Measurements from ENCODE around the gene REG1B.

The REG1B gene, protein sequence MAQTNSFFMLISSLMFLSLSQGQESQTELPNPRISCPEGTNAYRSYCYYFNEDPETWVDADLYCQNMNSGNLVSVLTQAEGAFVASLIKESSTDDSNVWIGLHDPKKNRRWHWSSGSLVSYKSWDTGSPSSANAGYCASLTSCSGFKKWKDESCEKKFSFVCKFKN

DNA sequence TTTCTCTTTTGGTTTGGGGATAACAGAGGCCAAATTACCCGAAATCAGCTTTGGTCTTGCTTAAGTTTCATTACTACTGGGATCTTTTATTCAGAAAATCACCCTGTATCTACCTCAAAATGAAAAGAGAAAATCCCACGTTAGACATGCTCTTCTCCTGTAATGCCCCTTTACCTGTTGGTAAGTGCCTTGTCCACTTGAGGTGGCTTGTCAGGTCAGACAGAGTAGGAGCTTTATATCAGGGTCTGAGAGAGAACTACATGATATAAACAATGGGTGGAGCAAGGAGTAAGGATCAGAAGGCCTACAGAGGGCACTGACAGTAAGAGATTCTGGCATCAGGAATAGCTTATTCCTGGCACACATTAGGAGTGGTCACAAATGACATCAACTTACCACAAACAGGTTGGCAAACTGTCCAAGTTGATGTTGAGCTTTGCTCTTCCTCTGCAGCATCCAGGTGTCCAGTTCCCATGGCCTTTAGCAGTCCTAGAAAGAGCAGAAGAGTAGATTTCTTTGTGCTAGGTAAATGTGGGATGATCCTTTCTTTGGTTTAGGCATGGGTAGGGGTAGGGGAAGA, at the start of gene REG1B:
REG1B (minus strand) TSS at position 209 of the 580 bp plus-strand sequence. CDS start 381 bp downstream, outside the sequence.
- DNase-seq, result no peak

DNA sequence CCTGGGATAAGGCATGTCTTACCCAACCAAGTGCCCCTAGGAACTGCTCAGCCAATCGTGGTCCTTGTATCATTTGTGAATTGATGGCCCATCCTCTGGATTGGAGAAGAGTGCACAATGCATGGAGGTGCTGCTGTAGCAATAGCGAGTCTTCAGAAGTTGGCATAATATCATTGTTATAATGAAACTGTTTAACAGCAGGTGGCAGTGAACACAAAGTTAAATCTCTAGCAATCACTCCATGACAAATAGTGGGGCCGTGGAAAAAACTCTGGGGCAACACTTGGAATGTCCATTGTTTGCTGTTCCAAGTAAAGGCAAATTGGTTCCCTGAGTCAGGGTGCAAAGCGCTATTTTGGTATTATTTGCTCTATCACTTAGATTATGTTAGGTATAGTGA, 43.9 kb upstream of the REG1B start:
- DNase-seq, result no peak

DNA sequence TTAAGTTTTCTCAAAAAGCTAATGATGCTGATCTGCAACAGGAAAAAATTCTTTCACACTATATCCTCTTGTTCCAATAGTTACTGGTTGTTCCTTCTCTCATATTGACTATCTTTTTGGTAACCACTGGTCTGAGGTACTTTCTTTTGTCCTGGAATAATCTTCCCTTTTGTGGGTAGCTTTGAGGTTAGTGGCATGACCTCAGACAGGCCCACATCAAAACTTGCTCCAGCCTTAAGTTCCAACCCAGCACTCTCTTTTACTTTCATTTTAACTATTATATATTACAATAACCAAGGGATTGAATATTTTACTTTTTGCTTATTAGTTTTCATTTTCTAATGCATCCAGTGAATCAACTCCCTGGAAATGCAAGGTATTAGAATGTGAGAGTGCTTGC, 42.0 kb upstream of the REG1B start:
- no peak for DNase-seq

DNA sequence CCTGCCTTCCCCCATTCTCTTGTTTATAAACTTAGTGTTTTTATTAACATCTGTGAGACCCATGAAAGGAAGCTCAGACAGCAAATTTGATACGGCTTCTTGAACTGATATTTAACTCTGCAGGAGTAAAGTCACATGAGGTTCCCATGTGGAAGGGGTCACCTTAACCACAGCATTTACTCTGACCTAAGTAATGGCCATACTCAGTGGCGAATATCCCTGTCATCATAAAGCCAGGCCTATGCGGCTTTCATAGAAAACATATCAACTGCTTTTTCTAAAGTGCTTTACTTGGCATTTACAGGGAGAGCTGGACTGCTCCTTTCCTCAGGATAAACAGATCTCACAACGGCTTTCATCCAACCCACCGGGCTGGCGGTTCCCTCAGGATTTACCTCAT, 41.5 kb upstream of the REG1B start:
- DNase-seq, result no peak

DNA sequence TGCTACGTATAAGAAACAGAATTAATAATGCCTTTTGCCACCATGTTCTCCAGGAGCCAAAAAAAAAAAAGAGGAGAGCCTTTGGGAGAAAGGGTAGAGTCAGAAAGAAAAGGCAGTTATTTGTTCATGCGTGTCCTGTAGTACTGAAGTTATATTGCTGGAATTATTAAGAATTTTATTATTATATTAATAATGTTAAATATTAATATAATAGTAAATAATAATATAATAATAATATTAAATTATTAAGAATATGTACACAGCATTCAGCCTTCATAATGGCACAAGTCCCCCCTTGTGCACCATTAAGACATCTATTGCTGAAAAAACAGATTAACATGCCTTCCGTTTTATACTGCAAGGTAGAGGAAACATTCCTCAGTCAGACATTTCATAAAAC, 40.6 kb upstream of the REG1B start:
- DNase-seq, result no peak

DNA sequence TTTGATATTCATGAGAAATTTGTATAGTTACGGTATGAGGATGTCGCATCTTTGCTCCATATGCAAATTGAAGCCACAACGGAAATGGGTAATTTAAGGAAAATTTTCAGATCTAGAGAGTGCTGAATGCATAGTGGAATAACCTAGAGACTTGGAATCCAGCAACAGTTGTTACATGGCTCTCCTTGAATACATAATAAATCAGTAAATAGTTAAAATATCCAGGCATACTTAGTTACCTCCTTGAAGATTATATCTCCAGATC, 37.9 kb upstream of the REG1B start:
- DNase-seq, result no peak

DNA sequence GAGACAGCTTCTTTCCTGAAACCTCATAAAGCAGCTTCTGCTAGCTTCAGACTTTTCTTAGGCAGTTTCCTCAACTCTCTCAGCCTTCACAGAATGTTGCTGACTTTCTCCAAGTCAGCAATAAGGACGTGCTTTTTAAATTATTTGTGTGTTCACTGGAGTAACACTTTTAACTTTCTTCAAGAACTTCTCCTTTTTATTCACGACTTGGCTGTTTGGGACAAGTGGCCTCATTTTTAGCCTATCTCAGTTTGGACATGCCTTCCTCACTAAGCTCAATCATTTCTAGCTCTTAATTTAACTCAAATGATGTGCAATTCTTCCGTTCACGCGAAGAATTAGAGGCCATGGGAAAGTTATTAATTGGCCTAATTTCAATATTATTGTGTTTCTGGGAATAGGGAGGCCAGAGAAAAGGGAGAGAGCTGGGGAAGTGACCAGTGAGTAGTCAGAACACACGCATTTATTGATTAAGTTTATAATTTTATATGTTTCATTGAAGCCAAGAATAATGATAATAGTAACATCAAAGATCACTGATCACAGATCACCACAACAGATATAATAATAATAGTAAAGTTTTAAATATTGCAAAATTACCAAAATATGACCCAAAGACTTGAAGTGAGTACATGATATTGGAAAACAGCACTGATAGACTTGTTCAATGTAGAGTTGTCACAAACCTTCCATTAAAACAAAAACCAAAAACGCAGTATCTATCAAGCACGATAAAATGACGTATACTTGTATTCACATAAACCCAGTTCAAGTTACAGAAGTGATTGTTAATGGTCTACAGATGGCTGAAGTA, 37.3 kb upstream of the REG1B start:
- DNase-seq, result no peak

DNA sequence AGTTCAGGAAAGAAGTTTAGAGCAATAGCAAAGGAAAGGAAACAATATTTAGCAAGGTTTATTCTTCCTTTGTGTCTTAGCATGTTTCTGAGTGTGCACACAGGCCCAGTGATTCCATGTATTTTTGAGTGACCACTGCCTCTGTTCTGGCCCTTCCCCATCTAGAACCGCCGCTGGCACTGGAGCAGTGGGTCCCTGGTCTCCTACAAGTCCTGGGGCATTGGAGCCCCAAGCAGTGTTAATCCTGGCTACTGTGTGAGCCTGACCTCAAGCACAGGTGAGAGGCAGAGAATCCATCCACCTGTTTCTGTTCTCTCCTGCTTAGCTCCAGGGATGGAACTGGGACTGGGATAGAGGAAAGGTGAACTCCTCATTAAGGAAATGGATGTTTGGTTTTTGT, 34.9 kb upstream of the REG1B start:
- no peak for DNase-seq

DNA sequence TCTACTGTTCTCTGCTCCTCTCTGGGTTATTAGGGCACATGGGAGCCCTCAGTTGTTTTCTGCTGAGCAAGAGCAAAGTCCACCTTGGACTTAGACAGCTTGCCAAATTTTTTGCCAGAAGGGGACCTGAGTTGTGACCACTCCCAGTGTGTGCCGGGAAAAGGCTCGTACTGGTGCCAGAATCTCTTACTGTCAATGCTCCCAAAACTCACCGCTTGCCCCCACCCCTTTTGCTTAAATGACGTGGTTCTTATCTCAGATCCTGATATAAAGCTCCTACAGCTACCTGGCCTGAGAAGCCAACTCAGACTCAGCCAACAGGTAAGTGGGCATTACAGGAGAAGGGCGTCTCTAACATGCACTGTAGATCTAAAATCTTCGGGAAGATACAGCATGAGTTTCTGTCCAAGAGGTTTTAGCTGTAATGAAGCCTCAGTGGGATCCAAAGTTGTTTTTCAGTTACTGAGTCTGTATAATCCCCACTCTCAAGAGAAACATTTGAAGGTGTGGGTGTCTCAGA, 32.5 kb upstream of the REG1B start, which contains the start of gene REG1A:
REG1A (plus strand) TSS at position 295 of the 520 bp plus-strand sequence. CDS start 374 bp downstream, outside the sequence.
- no peak for DNase-seq

DNA sequence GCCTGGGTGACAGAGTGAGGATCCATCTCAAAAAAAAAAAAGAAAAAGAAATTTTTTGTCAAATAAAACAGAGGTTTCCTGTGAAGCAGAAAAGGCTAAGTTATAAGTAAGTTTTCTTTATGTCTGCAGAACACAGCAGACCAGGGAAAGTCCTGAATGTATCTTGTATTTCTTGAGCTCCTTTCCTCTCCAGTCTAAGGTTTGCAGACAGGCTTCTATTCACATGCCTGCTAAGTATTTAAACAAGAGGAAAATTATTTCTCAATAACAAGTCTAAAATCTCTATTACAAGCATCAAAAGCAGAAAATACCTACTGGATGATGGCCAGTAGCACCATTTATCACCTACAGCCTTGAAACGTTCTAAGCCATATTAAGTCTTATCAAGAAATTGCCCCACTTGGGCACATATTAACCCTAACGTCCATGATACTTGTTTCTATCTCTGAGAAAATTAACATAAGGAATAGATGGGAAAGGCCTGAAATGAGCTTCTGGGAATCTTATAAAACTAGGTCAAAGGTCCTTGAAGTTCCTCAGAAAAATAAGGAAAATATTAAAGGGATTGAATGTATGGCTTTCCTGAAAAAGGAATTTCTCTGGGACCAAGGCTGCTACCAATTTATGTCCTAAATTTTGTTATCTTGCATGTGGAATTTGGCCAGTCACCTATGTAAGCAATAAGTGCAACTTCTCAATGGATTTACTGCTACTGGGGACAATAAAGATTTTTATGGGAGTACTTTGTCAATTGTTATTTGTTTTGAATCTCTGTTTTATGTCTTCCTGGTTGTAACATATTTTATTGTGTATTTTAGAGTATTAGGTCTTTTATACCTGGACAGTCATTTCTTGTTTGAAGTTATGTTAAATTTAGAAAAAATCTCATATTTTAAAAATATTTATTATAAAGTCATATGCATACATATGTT, 29.5 kb upstream of the REG1B start:
- DNase-seq, result no peak

DNA sequence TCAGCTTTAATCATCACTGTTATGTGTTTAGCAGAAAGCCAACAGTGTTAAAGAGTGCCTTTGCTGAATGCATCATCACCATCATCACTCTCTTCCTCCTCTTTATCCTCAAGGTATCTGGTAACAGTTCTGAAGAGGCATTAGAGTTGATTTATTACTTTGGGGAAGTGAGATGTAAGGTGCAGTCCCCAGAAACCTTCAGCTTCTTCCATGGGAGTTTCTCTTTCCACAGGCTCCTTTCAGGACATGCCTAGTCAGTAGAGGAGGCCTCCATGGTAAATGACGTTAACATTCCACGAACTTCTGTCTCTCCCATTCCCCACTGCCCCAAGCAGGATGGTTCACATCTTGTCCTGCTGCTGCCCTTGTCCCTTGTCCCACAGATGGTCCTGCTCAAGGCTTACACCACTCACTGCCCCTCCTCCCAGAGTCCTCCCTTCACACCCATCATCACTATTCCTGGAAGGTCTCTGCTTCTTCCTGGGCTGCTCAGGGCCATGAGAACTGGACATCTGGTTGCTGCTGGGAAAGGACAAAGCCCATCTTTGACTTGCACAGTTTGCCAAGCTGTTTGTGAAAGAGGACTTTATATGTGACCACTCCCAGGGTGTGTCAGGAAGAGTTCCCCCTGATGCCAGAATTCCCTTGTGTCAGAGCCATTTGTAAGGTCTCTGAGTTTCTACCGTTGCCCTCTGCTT, 27.2 kb upstream of the REG1B start:
- DNase-seq, result no peak

DNA sequence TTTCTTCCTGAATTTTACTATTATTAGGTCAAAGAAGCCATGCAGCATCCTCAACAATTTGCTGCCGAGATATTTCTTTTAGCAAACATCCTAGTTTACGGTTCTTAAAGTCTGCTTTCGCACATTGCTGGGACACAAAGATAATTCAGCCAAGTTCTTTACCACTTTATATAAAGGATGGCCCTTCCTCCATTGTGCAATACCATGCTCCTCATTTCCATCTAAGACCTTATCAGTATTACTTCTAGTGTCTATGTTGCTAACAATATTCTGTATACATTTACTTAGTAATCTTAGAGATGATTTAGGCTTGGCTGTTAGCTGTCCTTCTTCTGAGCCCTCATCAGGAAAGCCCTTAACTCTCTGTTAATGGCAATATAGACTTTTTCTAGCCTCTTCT, 24.5 kb upstream of the REG1B start:
- no peak for DNase-seq

DNA sequence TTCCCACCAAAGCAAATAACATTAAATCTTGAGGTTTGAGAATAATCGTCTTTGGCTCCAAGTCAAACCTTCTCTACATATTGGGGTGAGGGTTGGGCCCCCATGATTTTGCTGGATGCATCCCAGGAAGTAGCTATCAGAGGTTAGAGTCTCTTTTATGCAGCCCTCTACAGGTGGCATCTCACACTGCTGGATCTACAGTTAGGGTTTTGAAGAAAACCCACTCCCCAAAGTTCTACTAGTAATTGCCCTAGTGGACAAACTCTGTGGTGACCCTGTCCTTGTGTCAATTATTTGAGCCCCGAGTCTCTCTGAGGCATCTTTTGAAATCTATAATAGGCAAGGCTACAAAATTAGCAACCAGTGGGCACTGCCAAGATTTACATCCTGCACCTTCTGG, 17.5 kb upstream of the REG1B start:
- DNase-seq, result no peak

DNA sequence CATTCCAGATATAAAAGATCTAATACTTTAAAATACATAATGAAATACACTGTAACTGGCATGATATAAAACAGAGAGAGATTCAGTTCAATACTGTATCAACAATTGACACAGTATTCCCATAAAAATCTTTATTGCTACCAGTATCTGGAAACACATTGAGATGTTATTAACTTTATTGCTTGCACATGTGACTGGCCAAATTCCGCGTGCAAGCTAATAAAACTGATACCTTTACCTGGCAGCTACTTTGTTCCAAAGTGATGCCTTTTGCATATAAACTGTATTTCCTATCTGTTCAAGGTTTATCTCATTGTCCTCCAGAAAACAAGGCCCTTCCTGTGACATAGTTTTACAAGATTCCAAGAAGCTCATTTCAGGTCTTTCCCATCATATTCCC, 15.4 kb upstream of the REG1B start:
- no peak for DNase-seq

DNA sequence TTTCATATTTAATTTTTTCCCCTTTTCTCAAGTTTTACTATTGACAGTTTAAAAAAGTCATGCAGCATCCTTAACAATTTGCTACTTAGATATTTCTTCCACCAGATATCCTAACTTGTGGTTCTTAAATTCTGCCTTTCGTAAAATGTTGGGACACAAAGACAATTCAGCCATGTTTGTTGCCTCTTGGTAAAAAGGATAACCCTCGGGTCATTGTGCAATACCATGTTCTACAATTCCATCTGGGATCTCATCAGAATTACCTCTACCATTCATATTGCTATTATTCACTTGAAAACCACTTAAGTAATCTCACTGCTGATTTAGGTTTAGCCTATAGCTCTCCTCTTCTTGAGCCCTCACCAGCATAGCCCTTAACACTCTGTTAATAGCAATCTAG, 13.2 kb upstream of the REG1B start:
- DNase-seq, result no peak

DNA sequence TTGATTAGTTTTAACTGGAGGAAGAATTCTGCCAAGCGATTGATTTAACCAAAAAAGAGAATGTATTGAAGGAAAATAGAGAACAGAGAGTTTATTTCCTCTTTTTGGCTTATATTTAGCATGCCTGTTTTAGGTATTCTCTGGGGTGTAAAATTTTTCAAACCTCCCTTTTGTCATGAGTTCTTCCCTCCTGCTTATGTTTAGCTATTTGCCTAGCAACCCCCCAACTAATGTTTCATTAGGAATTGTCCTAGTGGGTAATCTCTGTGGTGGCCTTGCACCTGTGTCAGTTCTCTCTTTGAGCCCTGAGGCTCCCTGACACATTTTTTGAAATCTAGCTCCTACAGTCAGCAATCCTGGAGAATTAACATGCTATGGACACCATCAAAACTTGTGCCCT, 12.5 kb upstream of the REG1B start:
- no peak for DNase-seq

DNA sequence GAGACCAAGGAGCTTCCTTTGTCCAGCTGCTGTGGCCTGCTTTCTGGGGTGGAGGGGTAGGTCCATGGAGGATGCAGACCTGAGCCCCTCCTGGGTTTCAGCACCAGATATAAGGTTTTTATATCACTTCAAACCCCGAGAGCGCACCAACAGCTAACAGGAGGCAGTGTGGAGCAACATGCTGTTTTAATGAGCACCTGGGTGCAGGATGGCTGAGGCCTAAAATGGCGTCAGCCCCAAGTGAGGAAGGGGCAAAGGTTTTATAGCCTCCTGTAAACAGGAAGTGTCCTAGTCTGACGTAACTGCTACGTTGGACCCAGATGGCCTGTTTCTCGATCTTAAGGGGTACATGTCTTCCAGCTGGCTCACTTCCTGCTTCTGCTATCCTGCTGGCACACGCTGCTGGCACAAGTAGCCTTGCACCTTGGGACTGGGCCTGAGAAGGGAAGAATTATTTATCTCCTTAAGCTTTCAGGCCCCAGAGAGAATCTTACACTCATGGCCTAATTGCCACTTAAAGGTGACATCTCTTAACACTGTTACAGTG, 11.4 kb upstream of the REG1B start:
- no peak for DNase-seq

DNA sequence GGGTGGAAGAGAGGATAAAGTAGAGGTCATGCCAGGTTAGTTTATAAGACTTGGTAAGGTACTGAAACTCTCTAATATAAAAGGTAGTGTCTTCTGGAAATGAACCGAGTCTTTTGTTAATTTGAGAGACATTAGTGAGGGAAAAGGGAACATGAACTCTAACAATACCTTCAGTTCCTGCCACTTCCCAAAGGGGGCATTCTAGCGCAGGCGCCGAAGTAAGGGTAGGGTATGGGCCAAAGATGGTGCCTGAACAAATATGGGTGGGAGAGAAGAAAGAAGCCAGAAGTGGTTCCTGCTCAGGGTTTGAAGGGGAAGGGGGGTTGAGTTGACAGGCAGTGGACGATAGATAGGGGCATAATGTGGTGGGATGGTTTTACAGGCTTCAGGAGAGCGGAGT, 10.1 kb upstream of the REG1B start:
- DNase-seq, result no peak

DNA sequence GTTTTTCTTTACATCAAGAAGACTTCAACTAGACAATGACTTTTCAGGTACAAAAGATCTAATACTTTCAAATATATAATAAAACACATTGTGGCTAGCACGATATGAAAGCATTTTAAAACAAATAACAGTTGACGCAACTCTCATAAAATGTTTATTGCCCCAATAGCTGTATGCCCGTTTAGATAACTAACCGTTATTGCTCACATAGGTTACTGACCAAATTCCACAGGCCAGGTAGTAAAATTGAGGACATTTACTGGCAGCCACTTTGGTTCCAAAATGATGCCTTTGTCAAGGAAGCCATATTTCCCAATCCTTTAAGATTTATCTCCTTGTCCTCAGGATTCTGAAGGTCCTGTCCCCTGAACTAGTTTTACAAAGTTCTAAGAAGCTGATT, 2.9 kb upstream of the REG1B start:
- DNase-seq, result no peak

DNA sequence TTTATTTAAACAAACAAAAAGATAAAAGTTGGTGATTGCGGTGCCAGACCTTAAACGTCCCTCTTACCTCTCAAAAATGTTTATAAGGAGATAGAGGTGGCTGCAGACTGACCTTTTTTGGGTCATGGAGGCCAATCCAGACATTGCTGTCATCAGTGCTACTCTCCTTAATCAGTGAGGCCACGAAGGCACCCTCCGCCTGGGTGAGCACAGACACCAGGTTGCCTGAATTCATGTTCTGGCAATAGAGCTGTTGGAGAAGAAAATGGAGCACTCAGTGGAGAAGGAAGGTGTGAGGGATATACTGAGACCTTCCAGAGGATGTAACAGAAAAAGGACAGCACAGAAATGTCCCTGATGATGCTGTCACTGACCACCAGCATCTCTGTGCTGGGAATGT, 1.5 kb downstream of the REG1B start:
- DNase-seq, result no peak

DNA sequence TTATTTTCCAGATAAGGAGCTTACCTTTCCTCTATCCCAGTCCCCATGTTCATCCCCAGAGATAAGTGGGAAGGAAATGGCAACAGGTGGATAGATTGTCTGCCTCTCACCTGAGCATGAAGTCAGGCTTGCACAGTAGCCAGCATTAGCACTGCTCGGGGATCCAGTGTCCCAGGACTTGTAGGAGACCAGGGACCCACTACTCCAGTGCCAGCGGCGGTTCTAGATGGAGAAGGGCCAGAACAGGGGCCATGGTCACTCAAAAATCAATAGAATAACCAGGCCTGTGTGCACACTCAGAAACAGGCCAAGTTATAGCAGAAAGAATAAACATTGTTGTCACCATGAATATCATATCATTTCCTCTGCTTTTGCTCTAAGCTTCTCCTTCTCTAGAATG, 2.4 kb downstream of the REG1B start:
- no peak for DNase-seq

DNA sequence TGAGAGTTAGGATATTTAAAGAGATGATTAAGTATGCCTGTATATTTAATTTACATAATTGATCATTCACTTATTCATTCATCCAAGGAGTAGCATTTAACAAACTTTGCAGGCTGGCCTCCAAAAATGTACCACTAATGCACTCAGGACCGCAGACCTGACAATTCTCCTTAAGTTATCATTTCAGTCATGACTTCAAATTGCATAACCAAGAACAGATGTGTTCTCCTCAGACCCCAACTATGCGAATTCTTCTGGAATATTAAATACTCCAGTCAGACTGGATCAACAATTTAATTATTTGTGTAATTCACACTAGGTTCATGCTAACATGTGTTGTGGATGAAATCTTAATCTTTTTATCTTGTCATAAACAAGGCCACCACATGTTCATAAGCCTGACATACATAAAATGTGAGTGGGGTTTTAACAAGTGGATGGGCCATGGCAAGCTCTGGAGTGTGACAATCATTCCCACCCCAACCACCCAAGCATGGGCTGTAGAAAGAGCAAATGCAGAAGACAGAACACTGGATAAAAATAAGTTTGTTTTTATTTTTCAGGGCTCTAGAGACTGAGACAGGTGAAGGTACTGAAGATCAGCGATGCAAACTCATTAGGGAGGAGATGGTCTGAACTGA, 3.2 kb downstream of the REG1B start:
- no peak for DNase-seq
